MM.1S (cell line): Measurements from ENCODE around the gene FBXL20.
"Not testable (repeated sequence)": the region's sequence is repeated elsewhere in the genome, so short reads cannot be mapped to it uniquely, and the experiment has no call there.

Experiments
- DNase-seq: peaks from one replicate; pipeline ENCODE4 v3.0.0-alpha.2; 2015
- H2AFZ ChIP-seq: fragments of 300-600 bp; sonication (generic); 2 replicates; pipeline ENCODE4 v1.6.0; 2016; ENCODE audit warnings: antibody characterized with exemption, low read length
- H3F3A ChIP-seq: fragments of 300-600 bp; sonication (generic); 2 replicates; pipeline ENCODE4 v1.6.1; 2016; ENCODE audit warnings: mild to moderate bottlenecking, antibody characterized with exemption, low read length, moderate library complexity, mixed read lengths; ENCODE audit not compliant: insufficient read depth
- H3K27ac ChIP-seq: fragments of 300-600 bp; sonication (generic); 2 replicates; pipeline ENCODE4 v1.5.1; 2016; ENCODE audit warnings: mild to moderate bottlenecking, low read length
- H3K27me3 ChIP-seq: fragments of 300-600 bp; sonication (generic); replicated peaks from 2 replicates; pipeline ENCODE4 v1.6.0; 2016; ENCODE audit warnings: low read length; ENCODE audit not compliant: insufficient read depth
- H3K36me3 ChIP-seq: fragments of 300-600 bp; sonication (generic); replicated peaks from 2 replicates; pipeline ENCODE4 v1.6.1; 2016; ENCODE audit warnings: mild to moderate bottlenecking, low read length, mixed read lengths; ENCODE audit not compliant: insufficient read depth
- H3K4me1 ChIP-seq: fragments of 300-600 bp; sonication (generic); 2 replicates; pipeline ENCODE4 v1.6.1; 2016; ENCODE audit warnings: low read length, mixed read lengths
- H3K4me2 ChIP-seq: fragments of 300-600 bp; sonication (generic); 2 replicates; pipeline ENCODE4 v1.6.0; 2016; ENCODE audit warnings: low read depth, low read length
- H3K4me3 ChIP-seq: fragments of 300-600 bp; sonication (generic); 2 replicates; pipeline ENCODE4 v1.5.1; 2016; ENCODE audit warnings: low read length, mixed read lengths
- H3K79me2 ChIP-seq: fragments of 300-600 bp; sonication (generic); 2 replicates; pipeline ENCODE4 v1.6.1; 2016; ENCODE audit warnings: mixed run types, low read length, mixed read lengths
- H3K9ac ChIP-seq: fragments of 300-600 bp; sonication (generic); 2 replicates; pipeline ENCODE4 v1.6.1; 2016; ENCODE audit warnings: low read length, mixed read lengths
- H3K9me2 ChIP-seq: fragments of 300-600 bp; sonication (generic); replicated peaks from 2 replicates; pipeline ENCODE4 v1.6.1; 2016; ENCODE audit warnings: mild to moderate bottlenecking, low read length, mixed read lengths; ENCODE audit not compliant: insufficient read depth
- H3K9me3 ChIP-seq: fragments of 300-600 bp; sonication (generic); replicated peaks from 2 replicates; pipeline ENCODE4 v1.6.1; 2016; ENCODE audit warnings: mild to moderate bottlenecking, low read length, mixed read lengths; ENCODE audit not compliant: insufficient read depth
- H4K20me1 ChIP-seq: fragments of 300-600 bp; sonication (generic); 2 replicates; pipeline ENCODE4 v1.6.1; 2016; ENCODE audit warnings: mild to moderate bottlenecking, low read length, moderate library complexity, mixed read lengths; ENCODE audit not compliant: insufficient read depth
- EZH2 ChIP-seq: fragments of 300-600 bp; sonication (generic); optimal IDR thresholded peaks from 2 replicates; pipeline ENCODE3; 2017; ENCODE audit warnings: low read depth, mild to moderate bottlenecking, antibody characterized with exemption, low read length, mixed read lengths
- EZH2phosphoT487 ChIP-seq: fragments of 300-600 bp; sonication (generic); IDR thresholded peaks from 2 replicates; pipeline ENCODE4 v1.6.1; 2018; ENCODE audit warnings: antibody characterized with exemption, low read length
- TF ChIP-seq, protein P1 (sequence below): fragments of 300-600 bp; sonication (generic); IDR thresholded peaks from 2 replicates; pipeline ENCODE4 v1.5.1; 2016; ENCODE audit warnings: antibody characterized with exemption, low read length, mixed read lengths

The FBXL20 gene

DNA sequence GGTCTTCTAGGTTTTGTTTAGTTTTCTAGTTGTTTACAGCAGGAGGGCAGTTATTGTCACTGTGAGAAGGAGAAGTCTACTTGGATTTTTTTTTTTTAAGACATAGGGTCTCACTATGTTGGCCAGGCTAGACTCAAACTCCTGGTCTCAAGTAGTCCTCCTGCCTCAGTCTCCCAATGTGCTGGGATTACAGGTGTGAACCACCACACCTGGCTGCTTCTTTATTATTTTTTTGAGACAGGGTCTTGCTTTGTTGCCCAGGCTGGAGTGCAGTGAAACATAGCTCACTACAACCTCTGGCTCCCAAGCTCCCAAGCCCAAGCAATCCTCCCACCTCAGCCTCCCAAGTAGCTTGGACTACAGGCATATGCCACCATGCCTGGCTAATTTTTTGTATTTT lies 107.4 kb downstream of the FBXL20 start:
- no peak for DNase-seq
- no peak for TF ChIP-seq EZH2
- TF ChIP-seq, protein P1, sequence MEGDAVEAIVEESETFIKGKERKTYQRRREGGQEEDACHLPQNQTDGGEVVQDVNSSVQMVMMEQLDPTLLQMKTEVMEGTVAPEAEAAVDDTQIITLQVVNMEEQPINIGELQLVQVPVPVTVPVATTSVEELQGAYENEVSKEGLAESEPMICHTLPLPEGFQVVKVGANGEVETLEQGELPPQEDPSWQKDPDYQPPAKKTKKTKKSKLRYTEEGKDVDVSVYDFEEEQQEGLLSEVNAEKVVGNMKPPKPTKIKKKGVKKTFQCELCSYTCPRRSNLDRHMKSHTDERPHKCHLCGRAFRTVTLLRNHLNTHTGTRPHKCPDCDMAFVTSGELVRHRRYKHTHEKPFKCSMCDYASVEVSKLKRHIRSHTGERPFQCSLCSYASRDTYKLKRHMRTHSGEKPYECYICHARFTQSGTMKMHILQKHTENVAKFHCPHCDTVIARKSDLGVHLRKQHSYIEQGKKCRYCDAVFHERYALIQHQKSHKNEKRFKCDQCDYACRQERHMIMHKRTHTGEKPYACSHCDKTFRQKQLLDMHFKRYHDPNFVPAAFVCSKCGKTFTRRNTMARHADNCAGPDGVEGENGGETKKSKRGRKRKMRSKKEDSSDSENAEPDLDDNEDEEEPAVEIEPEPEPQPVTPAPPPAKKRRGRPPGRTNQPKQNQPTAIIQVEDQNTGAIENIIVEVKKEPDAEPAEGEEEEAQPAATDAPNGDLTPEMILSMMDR = no peak
- TF ChIP-seq EZH2phosphoT487 = no peak
- H3K4me2 ChIP-seq = no peak overlapping the region

DNA sequence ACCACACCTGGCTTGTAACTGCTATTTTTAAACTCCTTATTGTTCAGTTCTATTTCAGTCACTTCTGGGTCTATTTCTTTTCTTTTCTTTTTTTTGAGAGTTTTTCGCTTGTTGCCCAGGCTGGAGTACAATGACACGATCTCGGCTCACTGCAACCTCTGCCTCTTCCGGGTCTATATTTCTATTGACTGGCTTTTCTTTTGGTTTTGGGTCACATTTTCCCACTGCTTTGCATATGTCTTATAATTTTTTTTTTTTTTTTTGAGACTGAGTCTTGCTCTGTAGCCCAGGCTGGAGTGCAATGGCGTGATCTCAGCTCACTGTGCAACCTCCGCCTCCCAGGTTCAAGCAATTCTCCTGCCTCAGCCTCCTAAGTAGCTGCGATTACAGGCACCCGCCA lies 108.9 kb downstream of the FBXL20 start:
- not testable (repeated sequence) for H3K4me2 ChIP-seq, H3K79me2 ChIP-seq, H3K4me1 ChIP-seq, H3F3A ChIP-seq, H4K20me1 ChIP-seq, H2AFZ ChIP-seq, H3K9me3 ChIP-seq, H3K9ac ChIP-seq, H3K4me3 ChIP-seq, H3K27me3 ChIP-seq, H3K9me2 ChIP-seq, H3K36me3 ChIP-seq
- H3K27ac ChIP-seq = peak overlapping the region; percentile 26; the same call in 1 of the 2 replicates
- peak; percentile 26 for DNase-seq

More for the DNA sequence above, 107.4 kb downstream of the FBXL20 start:
- H3K4me1 ChIP-seq = no peaks in the 10 kb centered on the region
- H3K27me3 ChIP-seq = no peaks in the 10 kb centered on the region
- no peaks in the 10 kb centered on the region for H4K20me1 ChIP-seq
- no peak overlapping the region for H3K27ac ChIP-seq
- H3F3A ChIP-seq = no peaks in the 10 kb centered on the region
- no peak overlapping the region for H3K4me3 ChIP-seq
- H3K9ac ChIP-seq = no peak overlapping the region
- H2AFZ ChIP-seq = no peak overlapping the region
- no peaks in the 10 kb centered on the region for H3K9me3 ChIP-seq
- no peaks in the 10 kb centered on the region for H3K36me3 ChIP-seq
- H3K9me2 ChIP-seq = no peaks in the 10 kb centered on the region
- no peaks in the 10 kb centered on the region for H3K79me2 ChIP-seq

DNA sequence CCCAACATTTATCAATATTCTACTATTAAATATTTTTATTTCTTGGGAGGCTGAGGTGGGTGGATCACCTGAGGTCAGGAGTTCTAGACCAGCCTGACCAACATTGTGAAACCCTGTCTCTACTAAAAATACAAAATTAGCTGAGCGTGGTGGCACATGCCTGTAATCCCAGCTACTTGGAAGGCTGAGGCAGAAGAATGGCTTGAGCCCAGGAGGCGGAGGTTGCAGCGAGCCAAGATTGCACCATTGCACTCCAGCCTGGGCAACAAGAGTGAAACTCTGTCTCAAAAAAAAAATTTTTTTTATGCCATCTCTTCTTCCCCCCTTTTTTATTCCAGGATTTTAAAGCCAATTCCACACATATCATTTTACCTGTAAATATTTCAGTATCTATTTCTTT lies 114.9 kb downstream of the FBXL20 start:
- H3K4me2 ChIP-seq, H3K9me2 ChIP-seq, H3K4me1 ChIP-seq, H4K20me1 ChIP-seq, H3F3A ChIP-seq, H3K4me3 ChIP-seq, H3K9me3 ChIP-seq, H2AFZ ChIP-seq, H3K27me3 ChIP-seq, DNase-seq, H3K36me3 ChIP-seq, H3K79me2 ChIP-seq, H3K9ac ChIP-seq, H3K27ac ChIP-seq: not testable (repeated sequence)

DNA sequence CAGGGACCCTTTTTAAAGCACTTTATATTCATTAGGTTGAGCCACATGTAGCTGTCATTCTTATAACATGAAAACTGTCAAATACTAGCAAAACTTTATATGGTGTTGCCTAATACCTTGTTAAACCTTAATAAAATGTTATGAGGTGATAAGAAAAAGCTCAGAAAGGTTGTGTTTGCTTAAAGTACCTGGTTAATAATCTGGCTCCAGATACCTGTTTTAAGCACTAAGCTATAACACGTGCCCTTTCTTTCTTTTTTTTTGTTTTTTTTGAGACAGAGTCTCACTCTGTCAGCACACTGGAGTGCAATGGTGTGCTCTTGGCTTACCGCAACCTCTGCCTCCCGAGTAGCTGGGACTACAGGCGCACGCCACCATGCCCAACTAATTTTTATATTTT lies 116.7 kb downstream of the FBXL20 start:
- Histone ChIP-seq H2AFZ (no peak overlapping the region), H3K27me3 (no peaks in the 10 kb centered on the region), H3K79me2 (no peaks in the 10 kb centered on the region), H4K20me1 (no peaks in the 10 kb centered on the region), H3K4me3 (no peak overlapping the region), H3K9me3 (no peaks in the 10 kb centered on the region), H3K9me2 (no peaks in the 10 kb centered on the region), H3K36me3 (no peaks in the 10 kb centered on the region), H3K27ac (no peak overlapping the region), H3F3A (no peaks in the 10 kb centered on the region), H3K9ac (no peak overlapping the region), H3K4me2 (no peak overlapping the region), H3K4me1 (no peaks in the 10 kb centered on the region)
- TF ChIP-seq, protein P1 = no peak
- no peak for TF ChIP-seq EZH2
- TF ChIP-seq EZH2phosphoT487 = no peak
- no peak for DNase-seq
